Neural cell (in vitro differentiated cells): ENCODE measurements around the gene BMP10. TPM values are rescaled to one million over a fixed set of nuclear protein-coding genes. Genes with fewer than 3 reads are reported as not detected.

Experiments
- H2AFZ ChIP-seq: fragments of 200-600, 300-800 bp; sonication (generic), shearing (Covaris generic); 2 replicates; pipeline ENCODE4 v1.6.0; 2014; ENCODE audit warnings: low read depth, mild to moderate bottlenecking, antibody characterized with exemption, low read length, moderate library complexity
- H3F3A ChIP-seq: fragments of 200-600 bp; shearing (Covaris generic); 2 replicates; pipeline ENCODE4 v1.6.1; 2016; ENCODE audit warnings: mild to moderate bottlenecking, moderate library complexity, mixed read lengths, antibody characterized with exemption, low read length; ENCODE audit not compliant: insufficient read depth, poor library complexity, severe bottlenecking
- H3K27ac ChIP-seq: fragments of 200-600, 300-800 bp; sonication (generic), shearing (Covaris generic); 2 replicates; pipeline ENCODE4 v1.5.1; 2014; ENCODE audit warnings: mild to moderate bottlenecking, low read length, moderate library complexity
- H3K27me3 ChIP-seq: fragments of 300-800, 200-600 bp; sonication (generic), shearing (Covaris generic); 2 replicates; pipeline ENCODE4 v1.6.0; 2014; ENCODE audit warnings: mild to moderate bottlenecking, low read depth, low read length, moderate library complexity; ENCODE audit not compliant: insufficient read depth
- H3K36me3 ChIP-seq: fragments of 300-800, 200-600 bp; sonication (generic), shearing (Covaris generic); 2 replicates; pipeline ENCODE4 v1.5.1; 2014; ENCODE audit warnings: mild to moderate bottlenecking, antibody characterized with exemption, low read length, moderate library complexity; ENCODE audit not compliant: insufficient read depth
- H3K4me2 ChIP-seq: fragments of 300-800, 200-600 bp; sonication (generic), shearing (Covaris generic); 2 replicates; pipeline ENCODE4 v1.6.0; 2014; ENCODE audit warnings: mild to moderate bottlenecking, low read length
- H3K4me3 ChIP-seq: fragments of 300-800, 200-600 bp; sonication (generic), shearing (Covaris generic); 2 replicates; pipeline ENCODE4 v1.5.1; 2014; ENCODE audit warnings: mild to moderate bottlenecking, low read length, moderate library complexity
- H3K79me2 ChIP-seq: fragments of 200-600 bp; shearing (Covaris generic); replicated peaks from 2 replicates; pipeline ENCODE4 v1.6.0; 2014; ENCODE audit warnings: mild to moderate bottlenecking, low read length, moderate library complexity; ENCODE audit not compliant: insufficient read depth
- H3K9ac ChIP-seq: fragments of 300-800, 200-600 bp; sonication (generic), shearing (Covaris generic); 2 replicates; pipeline ENCODE4 v1.6.1; 2016; ENCODE audit warnings: mild to moderate bottlenecking, low read length, mixed read lengths
- H3K9me2 ChIP-seq: fragments of 200-600 bp; shearing (Covaris generic); 2 replicates; pipeline ENCODE4 v1.6.1; 2016; ENCODE audit warnings: mild to moderate bottlenecking, low read length, mixed read lengths; ENCODE audit not compliant: insufficient read depth
- H3K9me3 ChIP-seq: fragments of 200-600, 300-800 bp; sonication (generic), shearing (Covaris generic); 2 replicates; pipeline ENCODE4 v1.6.1; 2016; ENCODE audit warnings: mild to moderate bottlenecking, mixed run types, low read length, moderate library complexity, mixed read lengths
- H4K20me1 ChIP-seq: fragments of 200-600 bp; shearing (Covaris generic); 2 replicates; pipeline ENCODE4 v1.6.1; 2016; ENCODE audit warnings: mild to moderate bottlenecking, mixed run types; ENCODE audit not compliant: insufficient read depth
- CTCF ChIP-seq: fragments of 450-650 bp; IDR thresholded peaks from 2 replicates; pipeline ENCODE4 v1.5.1; 2014; ENCODE audit warnings: antibody characterized with exemption, mild to moderate bottlenecking, moderate library complexity; ENCODE audit not compliant: poor library complexity, severe bottlenecking
- EP300 ChIP-seq: fragments of 450-650 bp; conservative IDR thresholded peaks from 2 replicates; pipeline ENCODE4 v1.6.1; 2014; ENCODE audit warnings: antibody characterized with exemption, mild to moderate bottlenecking, moderate library complexity; ENCODE audit not compliant: poor library complexity, severe bottlenecking
- EZH2 ChIP-seq: fragments of 200-600, 300-800 bp; shearing (Covaris generic), sonication (generic); IDR thresholded peaks from 2 replicates; pipeline ENCODE4 v1.6.1; 2014; ENCODE audit warnings: antibody characterized with exemption, low read length, borderline replicate concordance, mild to moderate bottlenecking; ENCODE audit not compliant: insufficient read depth, poor library complexity, severe bottlenecking
- MXI1 ChIP-seq: fragments of 450-650 bp; conservative IDR thresholded peaks from 2 replicates; pipeline ENCODE4 v1.6.1; 2014; ENCODE audit warnings: antibody characterized with exemption, mild to moderate bottlenecking; ENCODE audit not compliant: poor library complexity, severe bottlenecking
- POLR2AphosphoS5 ChIP-seq: IDR thresholded peaks from 2 replicates; pipeline ENCODE4 v1.6.1; 2012
- RAD21 ChIP-seq: fragments of 450-650 bp; conservative IDR thresholded peaks from 2 replicates; pipeline ENCODE4 v1.6.1; 2014; ENCODE audit warnings: antibody characterized with exemption, mild to moderate bottlenecking, moderate library complexity
- REST ChIP-seq: IDR thresholded peaks from 2 replicates; pipeline ENCODE4 v1.6.1; 2012; ENCODE audit warnings: borderline replicate concordance
- SMC3 ChIP-seq: fragments of 450-650 bp; conservative IDR thresholded peaks from 2 replicates; pipeline ENCODE4 v1.6.1; 2014; ENCODE audit warnings: antibody characterized with exemption, mild to moderate bottlenecking, moderate library complexity; ENCODE audit not compliant: poor library complexity
- TAF1 ChIP-seq: IDR thresholded peaks from 2 replicates; pipeline ENCODE4 v1.6.1; 2012; ENCODE audit warnings: low read depth
- polyA plus RNA-seq: library from polyadenylated mRNA; depleted of rRNA; stranded (reverse); fragments of >200 nt; gene quantifications from 2 replicates; pipeline ENCODE4 v1.2.3, GENCODE V29; 2014

BMP10 gene
- polyA plus RNA-seq, 1 donor from 2014 or later: not detected

- Histone ChIP-seq H3K9me3 (no peaks in the 10 kb centered on the region), H3K9me2 (no peaks in the 10 kb centered on the region), H2AFZ (no peak overlapping the region), H3K9ac (no peak overlapping the region), H3F3A (no peaks in the 10 kb centered on the region), H4K20me1 (no peaks in the 10 kb centered on the region), H3K27me3 (no peaks in the 10 kb centered on the region), H3K4me2 (no peak overlapping the region), H3K79me2 (no peaks in the 10 kb centered on the region), H3K36me3 (no peaks in the 10 kb centered on the region), H3K4me3 (no peak overlapping the region), H3K27ac (no peak overlapping the region)
- no peak for TF ChIP-seq EP300
Measured at GRCh38 chr2:68878753-68879152, 7.6 kb upstream of the BMP10 start.

- no peak overlapping the region for H2AFZ ChIP-seq
- H3K27me3 ChIP-seq: no peaks in the 10 kb centered on the region
- no peak overlapping the region for H3K4me3 ChIP-seq
- TF ChIP-seq RAD21 (no peak), EP300 (no peak), MXI1 (no peak), SMC3 (no peak), EZH2 (no peak), TAF1 (no peak), POLR2AphosphoS5 (no peak), CTCF (no peak), REST (no peak)
- no peaks in the 10 kb centered on the region for H3F3A ChIP-seq
- H3K27ac ChIP-seq: no peak overlapping the region
- no peaks in the 10 kb centered on the region for H3K9me2 ChIP-seq
- H3K36me3 ChIP-seq: no peaks in the 10 kb centered on the region
- no peaks in the 10 kb centered on the region for H3K79me2 ChIP-seq
- H4K20me1 ChIP-seq: no peaks in the 10 kb centered on the region
- no peaks in the 10 kb centered on the region for H3K9me3 ChIP-seq
- H3K9ac ChIP-seq: no peak overlapping the region
- no peak overlapping the region for H3K4me2 ChIP-seq
Measured at GRCh38 chr2:68878071-68878711, 7.0 kb upstream of the BMP10 start.
